Lung (tissue), 12 donors: Measurements from ENCODE around the gene PSMD5. TPM values are rescaled to one million over a fixed set of nuclear protein-coding genes. Genes with fewer than 3 reads are reported as not detected.

Experiments
- ATAC-seq: fragments of 200-7000 bp; cut with Tn5 transposase; one replicate; pipeline ENCODE4 v1.9.1; 2020; ENCODE audit warnings: moderate number of reproducible peaks; ENCODE audit not compliant: insufficient read depth, low FRiP score
- DNase-seq, 3 donors: peaks; one replicate each; pipeline ENCODE4 v3.0.0-alpha.2; 2013 to 2017
- H3K27ac ChIP-seq, 2 donors: one replicate each; pipeline ENCODE4 v1.5.1; 2013; ENCODE audit warnings: mild to moderate bottlenecking in 2 of 2, moderate library complexity in 2 of 2, control low read depth in 1 of 2, inconsistent platforms in 1 of 2, low read depth in 1 of 2, low read length in 1 of 2
- H3K27me3 ChIP-seq, 3 donors: one replicate each; pipeline ENCODE4 v1.5.1; 2013; ENCODE audit warnings: low read length in 2 of 3; ENCODE audit not compliant: control insufficient read depth in 3 of 3, insufficient read depth in 3 of 3
- H3K36me3 ChIP-seq, 4 donors: one replicate each; pipeline ENCODE4 v1.5.1; 2013; ENCODE audit warnings: low read length in 4 of 4, mild to moderate bottlenecking in 1 of 4, moderate library complexity in 1 of 4; ENCODE audit not compliant: control insufficient read depth in 4 of 4, insufficient read depth in 4 of 4
- H3K4me1 ChIP-seq, 5 donors: one replicate each; pipeline ENCODE4 v1.5.1; 2013; ENCODE audit warnings: low read length in 5 of 5, mild to moderate bottlenecking in 2 of 5, moderate library complexity in 1 of 5; ENCODE audit not compliant: control insufficient read depth in 5 of 5, insufficient read depth in 5 of 5
- H3K4me3 ChIP-seq: one replicate; pipeline ENCODE4 v1.5.1; 2013; ENCODE audit warnings: mild to moderate bottlenecking, control low read depth, moderate library complexity
- H3K9ac ChIP-seq, 2 donors: one replicate each; pipeline ENCODE4 v1.5.1; 2013; ENCODE audit warnings: low read length in 2 of 2, control low read depth in 1 of 2; ENCODE audit not compliant: insufficient read depth in 1 of 2
- H3K9me3 ChIP-seq, 4 donors: one replicate each; pipeline ENCODE4 v1.5.1; 2013; ENCODE audit warnings: low read length in 3 of 4, mild to moderate bottlenecking in 1 of 4, moderate library complexity in 1 of 4; ENCODE audit not compliant: control insufficient read depth in 4 of 4, insufficient read depth in 3 of 4
- WGBS, 2 donors: extraction: QIAGEN DNeasy Blood & Tissue Kit; methylation state at CpG; one replicate each; pipeline ENCODE4 v1.1.7; 2013; 5-methylcytosine and 5-hydroxymethylcytosine counted together
- polyA plus RNA-seq, 2 donors: library from polyadenylated mRNA; stranded (reverse); fragments of 200-250 nt; gene quantifications; one replicate each; pipeline ENCODE4 v1.2.1, GENCODE V29; 2013
- total RNA-seq, 2 donors: library from RNA; depleted of rRNA in 1 of 2; stranded (reverse); fragments of >200 nt in 1 of 2; gene quantifications; one replicate each; pipeline ENCODE4 v1.2.1, GENCODE V29; 2014 to 2021
- TF ChIP-seq, protein P1 (sequence below): IDR thresholded peaks from 2 replicates; pipeline ENCODE4 v1.5.1; 2012; ENCODE audit warnings: mild to moderate bottlenecking; ENCODE audit errors: control extremely low read depth, extremely low read depth
- donor health status: control.
- donor health status: control.
- donor health status: Bipolar disorder and iron deficiency.
- donor health status: healthy.
- donor health status: DM: yes; HTN: yes; CAD: no.

The PSMD5 gene
- total and polyA plus RNA-seq, 4 donors, result 14.9 to 66.0 (median 27.3) TPM

GRCh38 chr9:120830151-120830550 lies 12.6 kb downstream of the PSMD5 start:
- peaks cover 8 to 37% (median 29%) of the 10 kb centered on the region in 4 donors for H3K36me3 ChIP-seq
- no peak overlapping the region for H3K4me3 ChIP-seq
- H3K9me3 ChIP-seq, result peaks cover 0 to 3% (median 0%) of the 10 kb centered on the region in 4 donors
- H3K27me3 ChIP-seq, result no peaks in the 10 kb centered on the region
- no peak overlapping the region for H3K27ac ChIP-seq
- DNase-seq (no peak), ATAC-seq (no peak)
- no peaks in the 10 kb centered on the region for H3K4me1 ChIP-seq
- no peak overlapping the region for H3K9ac ChIP-seq
- WGBS, 2 donors, result 95 to 98% methylated on average over 3 of the region's 3 CpGs
- TF ChIP-seq, protein P1, sequence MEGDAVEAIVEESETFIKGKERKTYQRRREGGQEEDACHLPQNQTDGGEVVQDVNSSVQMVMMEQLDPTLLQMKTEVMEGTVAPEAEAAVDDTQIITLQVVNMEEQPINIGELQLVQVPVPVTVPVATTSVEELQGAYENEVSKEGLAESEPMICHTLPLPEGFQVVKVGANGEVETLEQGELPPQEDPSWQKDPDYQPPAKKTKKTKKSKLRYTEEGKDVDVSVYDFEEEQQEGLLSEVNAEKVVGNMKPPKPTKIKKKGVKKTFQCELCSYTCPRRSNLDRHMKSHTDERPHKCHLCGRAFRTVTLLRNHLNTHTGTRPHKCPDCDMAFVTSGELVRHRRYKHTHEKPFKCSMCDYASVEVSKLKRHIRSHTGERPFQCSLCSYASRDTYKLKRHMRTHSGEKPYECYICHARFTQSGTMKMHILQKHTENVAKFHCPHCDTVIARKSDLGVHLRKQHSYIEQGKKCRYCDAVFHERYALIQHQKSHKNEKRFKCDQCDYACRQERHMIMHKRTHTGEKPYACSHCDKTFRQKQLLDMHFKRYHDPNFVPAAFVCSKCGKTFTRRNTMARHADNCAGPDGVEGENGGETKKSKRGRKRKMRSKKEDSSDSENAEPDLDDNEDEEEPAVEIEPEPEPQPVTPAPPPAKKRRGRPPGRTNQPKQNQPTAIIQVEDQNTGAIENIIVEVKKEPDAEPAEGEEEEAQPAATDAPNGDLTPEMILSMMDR, result no peak

DNA sequence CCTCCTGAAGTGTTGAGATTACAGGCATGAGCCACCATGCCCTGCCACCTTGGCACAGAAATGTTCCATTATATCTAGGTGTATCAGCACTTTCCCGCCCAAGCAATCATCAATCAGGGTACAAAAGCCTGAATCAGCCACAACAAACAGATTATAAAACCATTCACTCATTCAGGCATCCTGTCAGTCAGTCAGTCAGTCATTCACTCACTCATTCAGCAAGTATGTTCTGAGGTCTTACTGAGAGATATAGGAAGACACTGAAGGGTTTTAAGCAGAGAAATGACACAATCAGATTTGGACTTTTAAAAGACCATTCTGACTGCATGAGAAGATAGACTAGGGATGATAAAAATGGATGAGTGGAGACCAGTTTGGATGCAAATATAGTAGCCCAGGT lies 13.1 kb downstream of the PSMD5 start:
- WGBS, 2 donors, result 98 to 100% methylated on average over 1 of the region's 1 CpG
- ATAC-seq (no peak), DNase-seq (no peak)
- no peak overlapping the region for H3K9ac ChIP-seq
- H3K36me3 ChIP-seq, result peaks cover 8 to 40% (median 33%) of the 10 kb centered on the region in 4 donors
- H3K27me3 ChIP-seq, result no peaks in the 10 kb centered on the region
- no peak overlapping the region for H3K27ac ChIP-seq
- TF ChIP-seq, protein P1, result no peak
- no peak overlapping the region for H3K4me3 ChIP-seq
- H3K9me3 ChIP-seq, result peaks cover 0 to 3% (median 0%) of the 10 kb centered on the region in 4 donors
- H3K4me1 ChIP-seq, result no peaks in the 10 kb centered on the region

DNA sequence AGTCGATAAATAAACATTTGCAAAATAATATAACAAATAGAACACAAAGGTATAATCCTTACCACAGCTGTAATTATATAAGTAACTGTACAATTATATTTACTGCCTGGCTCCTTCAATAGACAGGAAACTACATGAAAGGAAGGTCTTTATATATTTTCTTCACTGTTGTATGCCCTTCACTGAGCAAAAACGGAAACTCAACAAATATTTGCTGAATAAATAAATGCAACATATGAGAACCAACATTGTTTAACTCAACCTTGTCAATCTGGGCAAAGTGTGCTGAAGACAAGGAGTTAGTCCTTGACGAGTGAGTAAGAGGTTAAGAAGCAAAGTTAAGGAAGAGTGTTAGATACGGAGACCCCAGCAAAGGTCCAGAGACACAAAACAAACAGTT lies 22.6 kb downstream of the PSMD5 start:
- TF ChIP-seq, protein P1, result no peak
- WGBS, 2 donors, result 74 to 89% methylated on average over 4 of the region's 4 CpGs
- H3K27me3 ChIP-seq, result no peaks in the 10 kb centered on the region
- no peak overlapping the region for H3K9ac ChIP-seq
- no peaks in the 10 kb centered on the region for H3K4me1 ChIP-seq
- no peak for DNase-seq
- peaks cover 8 to 36% (median 31%) of the 10 kb centered on the region in 4 donors for H3K36me3 ChIP-seq
- no peak for ATAC-seq
- no peak overlapping the region for H3K27ac ChIP-seq
- H3K4me3 ChIP-seq, result no peak overlapping the region
- H3K9me3 ChIP-seq, result no peaks in the 10 kb centered on the region

DNA sequence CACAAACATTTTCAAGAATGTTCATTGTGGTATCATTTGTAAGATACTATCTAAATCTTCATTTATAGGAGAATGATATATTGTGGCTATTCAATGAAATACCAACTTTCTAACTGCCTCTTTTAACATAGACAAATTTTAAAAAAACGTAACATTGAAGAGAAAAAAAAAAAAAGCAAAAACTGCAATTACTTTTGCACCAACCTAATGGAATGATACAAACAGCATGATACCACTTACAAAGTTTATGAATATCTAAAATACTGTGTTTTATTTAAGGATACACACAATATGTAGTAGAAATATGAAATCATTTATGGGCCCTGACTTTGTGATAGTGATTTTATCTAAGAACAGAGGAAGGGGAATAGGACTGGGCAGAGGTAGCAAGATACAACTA lies 24.1 kb downstream of the PSMD5 start:
- no peak for DNase-seq
- TF ChIP-seq, protein P1, result no peak
- ATAC-seq, result no peak
- H3K4me1 ChIP-seq, result no peaks in the 10 kb centered on the region
- 90 to 92% methylated on average over 1 of the region's 1 CpG for WGBS, 2 donors
- H3K27me3 ChIP-seq, result no peaks in the 10 kb centered on the region
- no peaks in the 10 kb centered on the region for H3K9me3 ChIP-seq
- no peak overlapping the region for H3K4me3 ChIP-seq
- no peak overlapping the region for H3K27ac ChIP-seq
- H3K36me3 ChIP-seq, result peaks cover 10 to 27% (median 22%) of the 10 kb centered on the region in 4 donors
- H3K9ac ChIP-seq, result no peak overlapping the region
